SH-SY5Y (cell line): ENCODE measurements around the gene DNAH2.

Experiments
- GATA2 ChIP-seq: IDR thresholded peaks from 2 replicates; pipeline ENCODE4 v1.6.1; 2011; ENCODE audit warnings: mild to moderate bottlenecking, low read depth, low read length
- GATA3 ChIP-seq: IDR thresholded peaks from 2 replicates; pipeline ENCODE4 v1.6.1; 2011; ENCODE audit warnings: low read depth, mild to moderate bottlenecking, low read length, moderate library complexity

- TF ChIP-seq GATA2 = no peak
- TF ChIP-seq GATA3 = no peak
Observed at GRCh38 chr17:7707858-7708750, 9.4 kb upstream of the DNAH2 start.
